Lower leg skin (tissue), 3 donors: ENCODE data around the gene STARD7.

ENCODE experiments used
- POLR2A ChIP-seq, 2 donors: fragments of 450-650 bp; IDR thresholded peaks; one replicate each; pipeline ENCODE4 v1.6.1; 2016 to 2017; ENCODE audit warnings: antibody characterized with exemption in 2 of 2, mild to moderate bottlenecking in 1 of 2, moderate library complexity in 1 of 2
- TF ChIP-seq, protein P1 (sequence below), 3 donors: fragments of 450-650 bp; IDR thresholded peaks; one replicate each; pipeline ENCODE4 v1.5.1; 2016; ENCODE audit warnings: antibody characterized with exemption in 3 of 3, mild to moderate bottlenecking in 3 of 3, moderate library complexity in 2 of 3

DNA sequence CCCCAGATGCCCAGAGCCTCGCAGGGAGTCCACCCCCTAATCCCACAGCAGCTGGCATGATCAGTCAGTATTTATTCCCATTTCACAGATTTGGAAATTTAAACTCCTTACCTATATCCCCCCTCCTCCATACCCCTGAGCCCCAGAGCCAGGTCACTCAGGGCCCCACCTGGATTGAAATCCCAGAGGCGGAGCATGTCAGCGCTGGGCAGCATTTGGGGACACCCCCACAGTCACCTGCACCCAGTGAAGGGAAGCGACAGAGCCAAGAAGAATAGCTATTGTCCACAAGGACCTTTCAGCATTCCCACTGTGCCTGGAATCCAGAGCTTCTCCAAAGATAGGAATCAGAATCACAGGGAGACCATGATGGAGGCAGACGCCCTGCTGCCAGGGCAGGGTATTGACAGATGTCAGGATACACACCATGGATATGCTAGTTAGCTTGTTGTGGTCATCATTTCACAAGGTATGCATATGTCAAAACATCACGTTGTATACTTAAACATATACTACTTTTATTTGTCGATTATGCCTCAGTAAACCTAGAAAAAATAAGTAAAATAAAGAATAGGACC, 69.4 kb downstream of the STARD7 start:
- TF ChIP-seq, protein P1, sequence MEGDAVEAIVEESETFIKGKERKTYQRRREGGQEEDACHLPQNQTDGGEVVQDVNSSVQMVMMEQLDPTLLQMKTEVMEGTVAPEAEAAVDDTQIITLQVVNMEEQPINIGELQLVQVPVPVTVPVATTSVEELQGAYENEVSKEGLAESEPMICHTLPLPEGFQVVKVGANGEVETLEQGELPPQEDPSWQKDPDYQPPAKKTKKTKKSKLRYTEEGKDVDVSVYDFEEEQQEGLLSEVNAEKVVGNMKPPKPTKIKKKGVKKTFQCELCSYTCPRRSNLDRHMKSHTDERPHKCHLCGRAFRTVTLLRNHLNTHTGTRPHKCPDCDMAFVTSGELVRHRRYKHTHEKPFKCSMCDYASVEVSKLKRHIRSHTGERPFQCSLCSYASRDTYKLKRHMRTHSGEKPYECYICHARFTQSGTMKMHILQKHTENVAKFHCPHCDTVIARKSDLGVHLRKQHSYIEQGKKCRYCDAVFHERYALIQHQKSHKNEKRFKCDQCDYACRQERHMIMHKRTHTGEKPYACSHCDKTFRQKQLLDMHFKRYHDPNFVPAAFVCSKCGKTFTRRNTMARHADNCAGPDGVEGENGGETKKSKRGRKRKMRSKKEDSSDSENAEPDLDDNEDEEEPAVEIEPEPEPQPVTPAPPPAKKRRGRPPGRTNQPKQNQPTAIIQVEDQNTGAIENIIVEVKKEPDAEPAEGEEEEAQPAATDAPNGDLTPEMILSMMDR (IDR thresholded peaks at IDR 0.05), result no peak
- no peak for TF ChIP-seq POLR2A (IDR thresholded peaks at IDR 0.05)
